Measurements from ENCODE around the gene IFNG-AS1. TPM values are rescaled to one million over a fixed set of nuclear protein-coding genes. Genes with fewer than 3 reads are reported as not detected.

IFNG-AS1 gene
- total and polyA plus RNA-seq, 2 experiments from 2014 or later: not detected

DNA sequence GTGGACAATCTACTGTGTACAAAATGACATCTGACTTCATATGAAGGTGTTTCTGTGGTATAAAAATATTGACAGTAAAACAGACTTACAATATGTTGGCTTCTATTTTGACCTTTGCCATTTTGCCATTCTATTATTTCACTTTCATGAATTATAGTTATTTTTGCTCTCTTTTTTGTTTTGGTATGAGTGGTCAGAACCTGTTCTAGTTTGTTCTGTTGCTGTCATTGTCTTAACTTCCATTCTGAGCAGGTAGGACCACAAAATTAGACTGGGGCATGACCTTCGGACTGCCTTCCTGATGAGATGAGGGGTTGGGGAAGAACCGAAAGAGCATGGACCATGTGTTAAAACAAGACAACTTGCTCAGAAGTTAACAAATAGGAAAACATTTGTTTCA is 36.5 kb upstream of the IFNG-AS1 start:
- no peak overlapping the region for H3K27ac ChIP-seq
- no peaks in the 10 kb centered on the region for H3K27me3 ChIP-seq
- no peak overlapping the region for H3K4me3 ChIP-seq
- H3K79me2 ChIP-seq: no peaks in the 10 kb centered on the region
- H4K20me1 ChIP-seq (ENCODE audit: insufficient read depth, poor library complexity, severe bottlenecking): no peaks in the 10 kb centered on the region
- 86% methylated on average over 2 of the region's 2 CpGs for WGBS (ENCODE audit: low lambda C conversion rate, missing lambda C conversion rate)
- TF ChIP-seq, protein P1, sequence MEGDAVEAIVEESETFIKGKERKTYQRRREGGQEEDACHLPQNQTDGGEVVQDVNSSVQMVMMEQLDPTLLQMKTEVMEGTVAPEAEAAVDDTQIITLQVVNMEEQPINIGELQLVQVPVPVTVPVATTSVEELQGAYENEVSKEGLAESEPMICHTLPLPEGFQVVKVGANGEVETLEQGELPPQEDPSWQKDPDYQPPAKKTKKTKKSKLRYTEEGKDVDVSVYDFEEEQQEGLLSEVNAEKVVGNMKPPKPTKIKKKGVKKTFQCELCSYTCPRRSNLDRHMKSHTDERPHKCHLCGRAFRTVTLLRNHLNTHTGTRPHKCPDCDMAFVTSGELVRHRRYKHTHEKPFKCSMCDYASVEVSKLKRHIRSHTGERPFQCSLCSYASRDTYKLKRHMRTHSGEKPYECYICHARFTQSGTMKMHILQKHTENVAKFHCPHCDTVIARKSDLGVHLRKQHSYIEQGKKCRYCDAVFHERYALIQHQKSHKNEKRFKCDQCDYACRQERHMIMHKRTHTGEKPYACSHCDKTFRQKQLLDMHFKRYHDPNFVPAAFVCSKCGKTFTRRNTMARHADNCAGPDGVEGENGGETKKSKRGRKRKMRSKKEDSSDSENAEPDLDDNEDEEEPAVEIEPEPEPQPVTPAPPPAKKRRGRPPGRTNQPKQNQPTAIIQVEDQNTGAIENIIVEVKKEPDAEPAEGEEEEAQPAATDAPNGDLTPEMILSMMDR (IDR thresholded peaks at IDR 0.05; ENCODE audit: poor library complexity): no peak
- TF ChIP-seq EZH2 (IDR thresholded peaks at IDR 0.05; ENCODE audit: borderline replicate concordance) (no peak), EZH2phosphoT487 (IDR thresholded peaks at IDR 0.05; ENCODE audit: low read depth, severe bottlenecking, unreplicated experiment) (no peak)
- no peaks in the 10 kb centered on the region for H3K36me3 ChIP-seq (replicated peaks; ENCODE audit: insufficient read depth, low read depth)
- H2AFZ ChIP-seq: no peak overlapping the region
- no peak for DNase-seq (ENCODE audit: low spot score)
- H3K4me1 ChIP-seq (ENCODE audit: insufficient read depth): no peaks in the 10 kb centered on the region
- H3K4me2 ChIP-seq: no peak overlapping the region
- H3K9me2 ChIP-seq (replicated peaks; ENCODE audit: insufficient read depth): no peaks in the 10 kb centered on the region
- no peaks in the 10 kb centered on the region for H3K9me3 ChIP-seq (ENCODE audit: low read depth)

DNA sequence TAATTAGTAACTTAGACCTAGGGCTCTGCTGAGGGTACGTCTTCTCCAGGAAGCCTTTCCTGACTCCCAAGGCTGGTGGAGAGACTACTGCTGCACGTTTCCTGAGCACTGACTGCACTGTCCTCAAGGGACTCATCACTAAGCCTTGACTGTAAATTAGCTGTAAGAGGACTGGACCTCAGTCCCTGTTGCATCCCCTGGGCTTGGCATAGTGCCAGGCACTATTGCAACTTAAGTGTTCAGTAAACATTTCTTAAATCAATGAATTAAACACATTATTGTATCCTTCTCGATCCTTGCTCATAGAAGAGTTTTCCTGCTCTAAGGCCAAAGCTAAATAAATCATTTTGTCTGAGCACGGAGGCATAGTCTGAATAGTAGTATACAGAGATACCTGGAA is 31.9 kb upstream of the IFNG-AS1 start:
- no peaks in the 10 kb centered on the region for H3K9me3 ChIP-seq (ENCODE audit: low read depth)
- H3K4me2 ChIP-seq: no peak overlapping the region
- H3K4me1 ChIP-seq (ENCODE audit: insufficient read depth): no peaks in the 10 kb centered on the region
- H3K36me3 ChIP-seq (replicated peaks; ENCODE audit: insufficient read depth, low read depth): no peaks in the 10 kb centered on the region
- no peaks in the 10 kb centered on the region for H4K20me1 ChIP-seq (ENCODE audit: insufficient read depth, poor library complexity, severe bottlenecking)
- H3K27me3 ChIP-seq: no peaks in the 10 kb centered on the region
- TF ChIP-seq EZH2 (IDR thresholded peaks at IDR 0.05; ENCODE audit: borderline replicate concordance) (no peak), EZH2phosphoT487 (IDR thresholded peaks at IDR 0.05; ENCODE audit: low read depth, severe bottlenecking, unreplicated experiment) (no peak)
- TF ChIP-seq, protein P1 (IDR thresholded peaks at IDR 0.05; ENCODE audit: poor library complexity): no peak
- no peak overlapping the region for H2AFZ ChIP-seq
- DNase-seq (ENCODE audit: low spot score): no peak
- 59% methylated on average over 4 of the region's 4 CpGs for WGBS (ENCODE audit: low lambda C conversion rate, missing lambda C conversion rate)
- H3K4me3 ChIP-seq: no peak overlapping the region
- no peaks in the 10 kb centered on the region for H3K9me2 ChIP-seq (replicated peaks; ENCODE audit: insufficient read depth)
- H3K27ac ChIP-seq: no peak overlapping the region
- no peaks in the 10 kb centered on the region for H3K79me2 ChIP-seq

DNA sequence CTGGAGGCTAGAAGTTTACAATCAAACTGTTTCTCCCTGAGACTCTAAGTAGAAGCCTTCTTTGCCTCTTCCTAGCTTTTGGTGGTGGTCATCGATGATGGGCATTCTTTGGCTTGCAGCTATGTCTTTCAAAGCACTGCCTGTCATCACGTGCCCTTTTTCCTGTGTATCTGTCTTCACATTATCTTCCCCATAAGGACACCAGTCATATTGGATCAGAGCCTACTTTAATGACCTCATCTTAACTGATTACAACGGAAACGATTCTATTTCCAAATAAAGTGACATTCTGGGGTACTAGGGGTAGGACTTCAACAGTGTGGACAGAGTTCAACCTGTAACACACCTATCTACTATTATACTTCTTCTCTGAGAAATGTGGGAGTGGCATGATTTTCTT is 31.1 kb upstream of the IFNG-AS1 start:
- H3K27me3 ChIP-seq: no peaks in the 10 kb centered on the region
- no peaks in the 10 kb centered on the region for H4K20me1 ChIP-seq (ENCODE audit: insufficient read depth, poor library complexity, severe bottlenecking)
- H3K27ac ChIP-seq: no peak overlapping the region
- no peak overlapping the region for H3K4me3 ChIP-seq
- H3K4me2 ChIP-seq: no peak overlapping the region
- no peaks in the 10 kb centered on the region for H3K79me2 ChIP-seq
- no peak for DNase-seq (ENCODE audit: low spot score)
- TF ChIP-seq EZH2phosphoT487 (IDR thresholded peaks at IDR 0.05; ENCODE audit: low read depth, severe bottlenecking, unreplicated experiment): no peak
- TF ChIP-seq, protein P1 (IDR thresholded peaks at IDR 0.05; ENCODE audit: poor library complexity): no peak
- TF ChIP-seq EZH2 (IDR thresholded peaks at IDR 0.05; ENCODE audit: borderline replicate concordance): no peak
- WGBS (ENCODE audit: low lambda C conversion rate, missing lambda C conversion rate): 84% methylated on average over 4 of the region's 4 CpGs
- no peaks in the 10 kb centered on the region for H3K9me2 ChIP-seq (replicated peaks; ENCODE audit: insufficient read depth)
- no peak overlapping the region for H2AFZ ChIP-seq
- H3K36me3 ChIP-seq (replicated peaks; ENCODE audit: insufficient read depth, low read depth): no peaks in the 10 kb centered on the region
- H3K4me1 ChIP-seq (ENCODE audit: insufficient read depth): no peaks in the 10 kb centered on the region
- no peaks in the 10 kb centered on the region for H3K9me3 ChIP-seq (ENCODE audit: low read depth)

DNA sequence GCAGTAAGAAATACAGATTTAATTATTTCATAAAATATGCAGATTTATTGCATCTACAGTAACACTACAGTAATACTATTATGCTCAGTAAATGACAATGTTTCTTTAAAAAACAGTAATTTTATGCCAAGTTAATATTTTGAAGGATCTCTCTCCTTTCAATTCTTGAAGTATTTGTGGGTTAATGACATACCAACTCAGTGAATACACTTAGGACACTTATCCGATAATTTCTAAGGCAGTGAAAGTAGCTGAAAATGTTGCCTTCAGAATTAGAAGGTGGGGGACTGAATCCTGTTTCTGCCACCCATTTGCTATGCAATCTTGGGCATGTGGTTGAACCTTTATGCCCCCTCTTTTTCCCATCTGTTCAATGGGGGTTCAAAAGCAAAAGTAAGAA is 24.8 kb upstream of the IFNG-AS1 start:
- Histone ChIP-seq H3K4me3 (no peak overlapping the region), H3K27me3 (peaks cover 7% of the 10 kb centered on the region), H3K36me3 (replicated peaks; ENCODE audit: insufficient read depth, low read depth) (no peaks in the 10 kb centered on the region), H3K27ac (no peak overlapping the region), H3K79me2 (no peaks in the 10 kb centered on the region), H3K4me2 (no peak overlapping the region), H3K9me3 (ENCODE audit: low read depth) (no peaks in the 10 kb centered on the region), H3K4me1 (ENCODE audit: insufficient read depth) (no peaks in the 10 kb centered on the region), H4K20me1 (ENCODE audit: insufficient read depth, poor library complexity, severe bottlenecking) (no peaks in the 10 kb centered on the region), H3K9me2 (replicated peaks; ENCODE audit: insufficient read depth) (no peaks in the 10 kb centered on the region), H2AFZ (no peak overlapping the region)
- no peak for DNase-seq (ENCODE audit: low spot score)
- WGBS (ENCODE audit: low lambda C conversion rate, missing lambda C conversion rate): 90% methylated on average over 1 of the region's 1 CpG
- no peak for TF ChIP-seq EZH2 (IDR thresholded peaks at IDR 0.05; ENCODE audit: borderline replicate concordance)
- TF ChIP-seq, protein P1 (IDR thresholded peaks at IDR 0.05; ENCODE audit: poor library complexity): no peak

Measured in hepatocyte (in vitro differentiated cells).